Skin epidermis (tissue), 12 donors: ENCODE results near the gene ZNF79.

Source experiments
- H3K27ac ChIP-seq, 21 experiments: fragments of 200-600 bp; sonication (generic) in 11 of 21; one replicate each; pipeline ENCODE4 v1.5.0; 2020; ENCODE audit warnings: mild to moderate bottlenecking in 3 of 21, inconsistent platforms in 2 of 21, moderate library complexity in 2 of 21
- H3K4me3 ChIP-seq, 7 experiments: fragments of 200-600 bp; sonication (generic) in 2 of 7; one replicate each; pipeline ENCODE4 v1.5.0; 2020; ENCODE audit warnings: inconsistent platforms in 2 of 7, mild to moderate bottlenecking in 2 of 7, moderate library complexity in 1 of 7

The ZNF79 gene

DNA sequence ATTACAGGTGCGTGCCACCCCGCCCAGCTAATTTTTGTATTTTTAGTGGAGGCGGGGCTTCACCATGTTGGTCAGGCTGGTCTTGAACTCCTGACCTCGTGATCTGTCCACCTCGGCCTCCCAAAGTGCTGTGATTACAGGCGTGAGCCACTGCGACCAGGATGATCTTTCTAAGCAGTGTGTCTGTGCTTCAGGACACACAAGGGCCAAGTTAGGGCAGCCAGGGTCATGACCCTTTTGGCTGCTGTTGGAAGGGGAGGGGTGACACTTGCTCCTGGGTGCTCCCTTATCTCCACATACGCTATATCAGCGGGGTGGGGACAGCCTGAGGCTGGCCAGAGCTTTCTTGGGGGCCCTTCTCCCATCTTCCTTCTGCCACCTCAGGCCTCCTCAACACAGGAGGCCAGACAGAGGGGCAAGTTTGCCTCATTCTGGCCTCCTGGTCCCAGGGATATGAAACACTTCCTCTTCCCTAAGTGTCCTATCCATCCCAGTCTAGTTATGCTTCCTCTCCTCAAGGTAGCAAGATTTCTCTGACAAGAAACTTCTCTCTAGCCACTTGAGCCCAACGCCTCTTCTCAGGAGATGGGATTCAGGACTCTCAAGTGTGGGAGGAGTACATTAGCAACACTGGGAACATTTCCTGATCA is 1.9 kb upstream of the ZNF79 start:
- Histone ChIP-seq H3K27ac (peak overlapping the region in 1 of 21 experiments; percentile 43), H3K4me3 (no peak overlapping the region)

DNA sequence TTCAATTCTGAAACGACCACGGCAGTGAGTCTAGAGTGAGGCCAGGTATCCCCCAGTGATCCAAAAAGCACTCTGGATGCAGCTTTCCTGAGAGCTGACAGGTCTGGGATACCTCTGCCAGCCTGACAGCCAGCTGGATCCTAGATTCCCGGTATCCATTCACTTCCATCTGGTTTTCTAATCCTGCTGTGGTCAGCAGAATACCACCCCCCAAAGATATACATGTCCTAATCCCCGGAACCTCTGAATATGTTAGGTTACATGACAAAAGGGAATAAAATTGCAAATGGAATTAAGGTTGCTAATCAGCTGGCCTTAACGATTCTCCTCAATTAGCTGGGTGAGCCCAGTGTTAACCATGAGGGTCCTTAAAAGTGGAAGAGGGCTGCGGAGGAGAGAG is 1.4 kb upstream of the ZNF79 start:
- peak overlapping the region in 13 of 21 experiments; percentile 80 to 93 (median 91) for H3K27ac ChIP-seq
- peak overlapping the region in 2 of 7 experiments; percentile 55 to 77 for H3K4me3 ChIP-seq

DNA sequence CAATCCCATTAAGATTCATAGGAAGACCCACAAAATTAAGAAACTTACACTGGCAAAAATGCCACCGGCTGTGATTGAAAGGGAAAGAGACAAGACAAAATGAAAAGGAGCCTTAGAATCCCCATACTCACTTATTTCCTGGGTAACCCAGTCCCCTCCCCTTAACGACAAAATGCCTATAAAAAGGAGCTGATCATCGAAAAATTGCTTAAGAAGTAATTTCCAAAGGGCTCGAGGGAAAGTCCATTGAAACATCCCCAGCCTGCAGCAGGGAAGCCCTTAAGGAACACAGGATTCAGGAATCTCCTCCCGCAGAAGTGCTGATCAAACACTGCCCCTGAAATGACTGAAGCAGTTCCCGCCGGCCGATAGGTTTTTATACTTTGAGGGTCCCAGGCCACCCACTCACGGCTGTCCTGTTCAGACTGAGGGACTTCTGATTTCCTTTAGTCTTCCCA is 677 bp upstream of the ZNF79 start:
- Histone ChIP-seq H3K4me3 (peak overlapping the region; percentile 55 to 91 (median 69)), H3K27ac (peak overlapping the region in 20 of 21 experiments; percentile 80 to 93 (median 91))

DNA sequence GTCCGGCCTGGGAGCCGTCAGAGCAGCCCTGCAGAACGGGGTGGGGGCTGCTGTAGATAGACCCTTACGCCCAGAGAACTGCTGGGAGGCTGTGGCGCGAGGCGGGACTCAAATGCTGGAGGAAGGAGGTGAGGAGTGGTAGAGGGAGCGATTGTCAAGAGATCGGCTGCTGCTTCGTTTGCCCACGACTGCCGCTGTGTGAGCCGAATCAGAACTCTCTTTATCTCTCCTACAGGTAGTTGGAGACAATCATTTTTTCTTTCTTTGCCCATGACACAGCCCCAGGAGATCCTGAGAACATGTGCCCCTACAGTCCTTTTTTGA is 456 bp downstream of the ZNF79 start:
- Histone ChIP-seq H3K4me3 (peak overlapping the region; percentile 55 to 91 (median 69)), H3K27ac (peak overlapping the region; percentile 31 to 93 (median 91))

DNA sequence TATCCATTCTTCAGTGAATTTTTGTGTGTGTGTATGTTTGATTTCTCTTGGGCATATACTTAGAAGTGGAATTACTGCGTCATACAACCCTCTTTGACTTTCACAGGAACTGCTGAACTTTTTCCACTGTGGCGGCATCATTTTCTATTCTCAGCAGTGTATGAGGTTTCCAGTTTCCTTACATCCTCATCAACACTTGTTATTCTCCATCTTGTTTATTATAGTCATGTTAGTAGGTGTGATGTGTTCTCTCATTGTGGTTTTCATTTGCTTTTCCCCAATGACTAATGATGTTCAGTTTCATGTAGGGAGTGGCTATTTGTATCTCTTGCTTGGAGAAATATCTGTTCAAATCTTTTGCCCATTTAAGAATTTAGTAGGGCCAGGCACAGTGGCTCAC is 2.6 kb downstream of the ZNF79 start:
- Histone ChIP-seq H3K4me3 (no peak overlapping the region), H3K27ac (no peak overlapping the region)

DNA sequence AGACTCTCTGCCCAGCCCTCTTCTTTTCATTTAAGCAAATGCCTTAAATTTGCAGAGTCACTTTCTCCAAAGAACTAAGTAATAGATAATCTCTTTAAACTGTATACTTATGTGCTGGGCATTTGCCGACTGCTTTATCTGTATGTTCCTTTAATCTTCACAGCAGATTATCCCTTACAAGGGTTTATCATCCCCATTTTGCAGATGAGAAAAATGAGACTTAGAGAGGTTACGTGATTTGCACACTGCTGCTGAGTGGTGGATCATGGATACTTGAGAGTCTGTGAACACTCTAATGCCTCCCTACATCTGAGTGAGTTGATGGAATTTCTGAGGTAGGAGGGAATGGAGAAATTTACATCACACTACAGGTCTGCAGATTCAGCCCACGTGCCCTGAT is 4.2 kb downstream of the ZNF79 start:
- no peak overlapping the region for H3K4me3 ChIP-seq
- no peak overlapping the region for H3K27ac ChIP-seq

DNA sequence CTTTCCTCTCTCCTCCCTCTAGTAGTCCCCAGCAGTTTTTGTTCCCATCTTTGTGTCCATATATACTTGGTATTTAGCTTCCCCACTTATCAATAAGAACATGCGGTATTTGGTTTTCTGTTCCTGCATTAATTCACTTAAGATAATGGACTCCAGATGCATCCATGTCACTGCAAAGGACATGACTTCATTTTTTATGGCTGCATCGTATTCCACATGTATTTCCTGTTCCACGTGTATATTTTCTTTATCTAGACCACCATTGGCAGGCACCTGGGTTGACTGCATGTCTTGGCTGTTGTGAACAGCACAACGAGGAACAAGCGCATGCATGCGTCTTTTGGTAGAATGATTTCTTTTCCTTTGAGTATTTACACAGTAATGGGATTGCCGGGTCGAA is 6.2 kb downstream of the ZNF79 start:
- H3K27ac ChIP-seq: no peak overlapping the region

DNA sequence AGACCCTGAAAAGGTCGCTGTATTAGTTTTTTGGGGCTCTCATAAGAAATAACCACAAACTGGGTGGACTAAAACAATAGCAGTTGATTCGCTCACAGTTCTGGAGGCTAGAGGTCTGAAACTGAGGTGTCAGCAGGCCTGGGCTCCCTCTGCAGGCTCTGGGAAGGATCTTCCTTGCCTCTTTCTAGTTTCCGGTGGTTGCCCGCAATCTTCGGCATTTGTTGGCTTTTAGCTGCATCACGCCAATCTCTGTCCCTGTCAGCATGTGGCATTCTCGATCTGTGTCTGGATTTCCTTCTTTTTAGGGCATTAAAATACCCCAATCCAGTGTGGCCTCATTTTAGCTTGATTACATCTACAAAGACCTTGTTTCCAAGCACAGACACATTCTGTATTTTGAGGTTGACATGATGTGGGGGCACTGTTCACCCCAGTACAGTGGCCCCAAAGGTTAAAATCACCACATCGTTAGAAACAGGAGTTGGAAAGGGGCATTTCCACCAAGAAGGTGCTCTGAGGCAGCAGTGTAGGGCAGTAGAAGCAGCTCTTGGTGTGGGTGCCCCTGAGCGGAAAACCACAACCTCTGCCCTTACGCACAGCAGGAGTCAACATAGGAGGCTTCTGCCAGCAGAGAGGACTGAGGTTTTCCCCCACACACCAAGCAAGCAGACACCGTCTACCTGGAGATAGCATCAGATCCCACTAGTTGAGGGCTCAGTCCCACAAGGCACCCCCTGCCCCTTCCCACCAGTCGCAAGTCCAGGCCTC is 13.5 kb downstream of the ZNF79 start:
- Histone ChIP-seq H3K27ac (peak overlapping the region in 2 of 21 experiments; percentile 36 to 61), H3K4me3 (no peak overlapping the region)

More for the DNA sequence above, 6.2 kb downstream of the ZNF79 start:
- H3K4me3 ChIP-seq: no peak overlapping the region

DNA sequence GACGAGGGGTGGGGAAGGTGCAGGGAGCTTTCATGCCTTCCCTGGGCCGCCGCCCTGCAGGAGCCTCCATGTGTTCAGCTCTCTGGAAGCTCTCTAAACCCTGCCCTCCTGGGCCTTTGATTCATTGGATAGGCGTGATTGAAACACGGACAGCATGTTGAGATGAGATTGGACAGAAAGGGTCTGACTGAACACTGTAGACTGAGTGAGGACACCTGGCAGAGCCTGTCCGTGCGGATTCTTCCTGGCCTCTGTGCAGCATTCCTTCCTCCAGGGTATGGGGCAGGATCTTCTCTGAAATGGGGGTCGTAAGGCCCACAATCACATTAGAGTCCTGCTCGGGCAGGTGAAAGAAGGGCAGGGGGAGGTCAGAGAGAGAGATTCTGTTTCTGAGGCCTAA is 14.2 kb downstream of the ZNF79 start:
- H3K4me3 ChIP-seq: no peak overlapping the region
- no peak overlapping the region for H3K27ac ChIP-seq

DNA sequence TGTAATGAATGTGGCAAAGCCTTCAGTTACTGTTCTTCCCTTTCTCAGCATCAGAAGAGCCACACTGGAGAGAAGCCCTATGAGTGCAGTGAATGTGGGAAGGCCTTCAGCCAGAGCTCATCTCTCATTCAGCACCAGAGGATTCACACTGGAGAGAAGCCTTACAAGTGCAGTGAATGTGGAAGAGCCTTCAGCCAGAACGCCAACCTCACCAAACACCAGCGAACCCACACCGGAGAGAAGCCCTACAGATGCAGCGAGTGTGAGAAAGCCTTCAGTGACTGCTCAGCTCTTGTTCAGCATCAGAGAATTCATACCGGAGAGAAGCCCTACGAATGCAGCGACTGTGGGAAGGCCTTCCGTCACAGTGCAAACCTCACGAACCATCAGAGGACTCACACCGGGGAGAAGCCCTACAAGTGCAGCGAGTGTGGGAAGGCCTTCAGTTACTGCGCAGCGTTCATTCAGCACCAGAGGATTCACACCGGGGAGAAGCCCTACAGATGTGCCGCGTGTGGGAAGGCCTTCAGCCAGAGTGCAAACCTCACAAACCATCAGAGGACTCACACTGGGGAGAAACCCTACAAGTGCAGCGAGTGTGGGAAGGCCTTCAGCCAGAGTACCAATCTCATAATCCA is 20.2 kb downstream of the ZNF79 start:
- no peak overlapping the region for H3K4me3 ChIP-seq
- H3K27ac ChIP-seq: peak overlapping the region in 1 of 21 experiments; percentile 18

DNA sequence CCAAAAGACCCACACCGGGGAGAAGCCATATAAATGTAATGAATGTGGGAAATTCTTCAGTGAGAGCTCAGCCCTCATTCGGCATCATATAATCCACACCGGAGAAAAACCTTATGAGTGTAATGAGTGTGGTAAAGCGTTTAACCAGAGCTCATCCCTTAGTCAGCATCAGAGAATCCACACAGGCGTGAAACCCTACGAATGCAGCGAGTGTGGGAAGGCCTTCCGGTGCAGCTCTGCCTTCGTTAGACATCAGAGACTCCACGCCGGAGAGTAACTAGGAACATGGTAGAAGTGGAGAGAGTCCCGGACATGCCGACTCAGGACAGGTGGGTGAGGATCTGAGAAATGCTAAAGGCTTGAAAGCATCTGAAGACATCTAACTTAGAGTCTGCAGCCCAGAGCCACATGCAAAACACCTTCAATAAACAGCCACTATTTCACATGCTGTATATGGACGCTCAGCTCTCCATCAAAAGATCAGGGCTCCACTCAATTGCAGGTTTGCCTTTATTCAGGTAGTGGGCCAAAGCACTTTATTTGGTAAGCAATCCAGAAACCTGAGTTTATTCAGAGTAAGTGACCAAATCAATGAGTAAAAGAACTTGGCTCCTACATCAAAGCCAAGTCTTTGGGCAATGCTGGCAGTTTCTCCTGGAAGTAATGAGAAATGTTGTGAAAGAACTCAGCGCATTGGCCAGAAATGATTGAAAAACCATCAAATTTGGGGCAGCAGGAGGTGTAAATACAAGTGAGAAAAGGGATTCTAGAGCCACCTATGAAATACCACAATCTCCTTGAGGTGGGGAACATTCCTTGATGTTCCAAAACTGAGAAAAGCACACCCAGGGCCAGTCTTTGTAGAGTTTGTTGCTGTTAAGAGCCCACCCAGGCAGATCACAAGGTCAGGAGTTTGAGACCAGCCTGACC is 21.0 kb downstream of the ZNF79 start:
- Histone ChIP-seq H3K27ac (peak overlapping the region in 1 of 21 experiments; percentile 10), H3K4me3 (no peak overlapping the region)

DNA sequence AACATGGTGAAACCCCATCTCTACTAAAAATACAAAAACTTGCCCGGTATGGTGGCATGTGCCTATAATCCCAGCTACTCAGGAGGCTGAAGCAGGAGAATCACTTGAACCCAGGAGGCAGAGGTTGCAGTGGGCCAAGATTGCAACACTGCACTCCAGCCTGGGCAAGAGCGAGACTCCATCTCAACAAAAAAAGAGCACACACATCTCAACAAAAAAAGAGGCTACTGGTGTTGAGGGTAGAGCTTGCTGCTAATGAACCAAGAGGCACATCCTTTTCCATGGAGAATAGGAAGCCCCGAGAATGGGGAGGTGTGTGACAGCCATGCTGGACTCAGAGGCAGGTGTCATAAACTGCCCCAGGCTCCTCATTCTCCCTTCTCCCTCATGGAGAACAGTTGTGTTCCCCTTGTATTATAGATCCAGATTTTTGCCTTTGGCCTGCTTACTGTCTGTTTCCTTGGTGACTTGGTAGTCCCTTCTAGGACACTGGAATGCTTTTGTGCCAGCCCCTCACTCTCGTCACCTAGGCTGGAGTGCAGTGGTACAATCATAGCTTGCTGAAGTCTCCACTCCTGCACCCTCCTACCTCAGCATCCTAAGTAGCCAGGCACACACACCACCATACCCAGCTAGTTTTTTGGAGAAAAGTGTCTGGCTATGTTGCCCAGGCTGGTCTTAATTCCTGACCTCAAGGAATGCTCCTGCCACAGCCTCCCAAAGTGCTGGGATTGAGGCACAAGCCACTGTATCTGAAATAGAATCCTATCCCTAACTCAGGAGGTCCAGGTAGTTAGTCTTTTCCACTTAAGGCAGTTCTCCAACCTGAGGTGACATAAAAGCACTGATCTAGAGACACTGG is 21.9 kb downstream of the ZNF79 start:
- Histone ChIP-seq H3K27ac (peak overlapping the region in 1 of 21 experiments; percentile 10), H3K4me3 (no peak overlapping the region)

DNA sequence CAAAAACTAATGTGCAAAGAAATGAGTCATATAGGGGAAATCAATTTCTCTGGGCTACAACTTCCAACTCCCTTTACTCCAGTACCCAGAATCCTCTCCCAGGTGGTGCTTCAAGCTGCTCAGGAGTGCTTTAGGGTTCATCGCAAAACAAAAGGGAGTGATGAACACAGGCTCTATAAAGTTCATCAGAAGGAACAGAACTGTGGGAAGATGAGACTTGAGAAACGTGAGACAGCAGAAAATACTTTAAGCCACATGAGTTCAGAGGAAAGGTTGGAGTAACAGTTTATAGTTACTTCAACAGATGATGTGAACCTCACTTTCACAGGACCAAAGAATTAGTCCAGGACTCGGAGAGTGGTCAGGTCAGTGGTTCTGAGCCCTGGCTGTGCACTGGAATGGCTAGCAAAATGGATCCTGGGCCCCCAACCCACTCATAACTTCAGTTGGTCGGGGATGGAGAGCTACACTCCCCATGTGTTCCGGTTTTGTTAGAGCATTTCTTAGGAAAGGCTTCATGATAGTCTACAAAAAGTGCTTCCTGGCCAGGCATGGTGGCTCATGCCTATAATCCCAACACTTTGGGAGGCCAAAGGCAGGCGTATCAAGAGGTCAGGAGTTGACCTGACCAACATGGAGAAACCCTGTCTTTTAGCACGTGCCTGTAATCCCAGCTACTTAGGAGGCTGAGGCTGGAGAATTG is 22.7 kb downstream of the ZNF79 start:
- Histone ChIP-seq H3K4me3 (no peak overlapping the region), H3K27ac (no peak overlapping the region)

DNA sequence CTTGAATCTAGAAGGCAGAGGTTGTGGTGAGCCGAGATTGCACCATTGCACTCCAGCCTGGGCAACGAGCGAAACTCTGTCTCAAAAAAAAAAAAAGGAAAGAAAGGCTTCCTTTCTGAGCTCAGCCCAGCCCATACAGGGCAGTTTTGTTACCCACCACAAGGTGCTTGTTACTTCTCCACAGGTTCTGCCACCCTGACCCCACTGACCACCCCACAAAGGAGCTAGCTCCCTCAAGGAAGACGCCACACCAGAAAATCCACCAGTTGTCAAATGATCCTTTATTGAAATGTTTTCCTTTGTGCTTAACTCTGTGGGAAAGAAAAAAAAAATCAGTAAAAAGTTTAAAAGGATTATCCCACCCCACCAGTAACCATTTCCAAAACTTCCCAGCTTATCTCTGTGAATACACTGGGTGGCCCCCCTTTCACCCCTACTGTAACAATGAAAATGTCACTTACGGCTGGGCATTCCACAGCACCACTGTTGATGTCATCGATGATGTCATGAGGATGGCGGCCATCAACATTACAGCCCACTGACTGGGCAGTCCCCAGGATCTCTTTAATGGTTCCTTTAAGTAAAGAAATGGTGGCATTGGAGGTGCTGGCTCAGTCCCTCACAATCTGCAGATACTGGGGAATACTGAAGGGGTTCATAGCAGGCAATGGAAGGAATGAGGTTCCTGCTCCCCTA is 23.4 kb downstream of the ZNF79 start:
- no peak overlapping the region for H3K4me3 ChIP-seq
- H3K27ac ChIP-seq: no peak overlapping the region

DNA sequence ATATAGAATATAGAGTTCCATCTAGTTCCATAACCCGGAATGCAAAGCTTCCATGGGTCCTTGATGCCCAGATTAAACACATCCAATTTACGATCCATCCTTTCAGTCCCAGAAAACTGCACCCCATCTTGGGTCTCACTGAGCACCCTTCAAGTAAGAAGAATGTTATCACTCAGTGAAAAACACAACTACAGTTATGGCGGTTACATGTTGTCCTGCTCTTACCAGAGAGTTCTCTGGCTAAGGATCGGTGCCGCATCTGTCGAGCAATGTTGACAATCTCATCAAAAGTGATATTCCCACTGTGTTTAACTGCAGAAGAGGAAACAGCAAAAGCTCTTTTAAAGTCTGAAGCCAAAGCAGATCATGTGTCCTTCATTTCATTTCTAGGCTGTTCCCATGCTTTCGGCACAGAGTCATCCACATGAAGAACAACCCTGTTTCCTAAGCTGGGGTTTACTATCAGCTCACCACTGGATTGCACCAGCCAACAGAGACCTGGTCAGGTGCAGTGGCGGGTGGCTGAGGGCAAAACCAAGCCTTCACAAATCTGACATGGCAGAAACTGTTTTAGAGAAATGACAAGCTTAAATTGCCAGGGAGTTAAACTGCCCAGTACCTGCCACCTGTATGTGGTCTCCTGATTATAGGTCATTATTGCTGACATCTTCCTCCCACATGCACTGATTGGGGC is 24.1 kb downstream of the ZNF79 start:
- H3K27ac ChIP-seq: peak overlapping the region in 4 of 21 experiments; percentile 91 to 98 (median 96)
- peak overlapping the region in 2 of 7 experiments; percentile 63 to 91 for H3K4me3 ChIP-seq

DNA sequence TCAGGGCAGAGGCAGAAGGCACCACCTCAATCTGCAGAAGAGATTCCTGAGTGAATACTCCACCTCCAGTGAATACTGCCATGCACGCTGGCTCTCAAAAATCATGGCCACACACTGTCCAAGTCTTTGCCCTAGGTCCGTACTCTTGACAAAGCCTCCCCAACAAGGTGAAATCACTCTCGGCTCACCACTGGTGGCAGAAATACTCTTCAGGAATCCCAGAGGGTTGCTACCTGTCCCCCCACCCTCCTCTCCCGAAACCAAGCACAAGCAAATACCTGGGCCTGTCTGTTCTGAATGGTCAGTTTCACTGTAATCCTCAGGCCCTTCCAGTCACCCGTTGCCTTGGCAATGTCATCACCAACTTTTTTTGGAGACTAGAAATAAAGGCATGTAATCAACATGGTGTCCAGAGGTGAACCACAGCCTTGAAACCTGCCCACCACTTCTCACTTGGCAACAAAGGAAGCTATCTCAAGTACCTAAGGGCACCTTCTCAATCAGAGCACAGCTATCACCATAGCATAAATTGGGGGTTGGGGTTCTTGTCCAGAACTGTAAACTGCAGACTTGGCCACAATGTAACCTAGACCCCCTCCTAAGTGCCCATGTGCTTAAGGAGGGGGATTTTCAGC is 25.3 kb downstream of the ZNF79 start:
- Histone ChIP-seq H3K4me3 (peak overlapping the region; percentile 63 to 91 (median 85)), H3K27ac (peak overlapping the region in 18 of 21 experiments; percentile 86 to 98 (median 94))
